ENCODE data around the gene FXYD3.

FXYD3 gene

DNA sequence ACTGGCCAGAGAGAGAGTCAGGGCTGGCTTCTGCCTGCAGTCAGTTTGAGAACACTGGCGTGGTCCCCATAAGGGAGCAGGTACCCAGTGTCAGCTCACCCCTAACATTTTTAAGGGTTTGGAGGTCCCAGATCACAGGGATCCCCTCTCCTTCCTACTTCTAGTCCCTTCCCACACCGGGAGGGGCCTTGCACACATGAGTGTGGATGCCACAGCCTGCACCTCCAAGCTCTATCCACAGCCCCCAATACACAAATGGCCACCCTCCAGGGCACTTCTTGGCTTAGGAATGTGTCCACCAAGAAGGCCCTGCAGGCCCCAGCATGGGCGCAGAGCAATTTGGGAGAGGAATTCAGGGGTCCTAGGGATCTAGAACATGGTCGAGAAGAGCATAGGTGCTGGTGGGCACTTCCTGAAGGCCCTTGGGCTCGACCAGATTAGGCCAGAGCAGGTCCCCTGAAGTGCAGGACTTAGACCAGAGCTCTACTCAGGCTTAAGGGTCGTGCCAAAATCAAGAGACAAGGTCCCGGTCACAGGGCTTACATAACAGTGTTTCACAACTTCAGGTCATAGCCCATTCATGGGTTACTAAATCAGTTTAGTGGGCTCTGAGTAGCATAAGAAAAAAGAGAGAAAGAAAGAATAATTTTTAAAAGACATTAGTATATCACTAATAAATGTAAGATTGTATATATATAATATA lies 54.9 kb downstream of the FXYD3 start:
- no peak overlapping the region for H3K4me3 ChIP-seq (ENCODE audit: low read depth in 1 of 2, low read length in 2 of 2)
- H3K4me1 ChIP-seq (ENCODE audit: control insufficient read depth in 1 of 2, insufficient read depth in 2 of 2, low read length in 2 of 2), result no peaks in the 10 kb centered on the region
- no peak overlapping the region for H3K27ac ChIP-seq (ENCODE audit: low read length)
- H3K27me3 ChIP-seq (ENCODE audit: low read depth, low read length), result no peaks in the 10 kb centered on the region
- peaks cover 5 to 18% of the 10 kb centered on the region in 2 donors for H3K36me3 ChIP-seq (ENCODE audit: control insufficient read depth in 1 of 2, insufficient read depth in 2 of 2, low read length in 2 of 2)
- peaks cover 7 to 11% of the 10 kb centered on the region in 2 donors for H3K9me3 ChIP-seq (ENCODE audit: control insufficient read depth in 1 of 2, low read length in 2 of 2)

DNA sequence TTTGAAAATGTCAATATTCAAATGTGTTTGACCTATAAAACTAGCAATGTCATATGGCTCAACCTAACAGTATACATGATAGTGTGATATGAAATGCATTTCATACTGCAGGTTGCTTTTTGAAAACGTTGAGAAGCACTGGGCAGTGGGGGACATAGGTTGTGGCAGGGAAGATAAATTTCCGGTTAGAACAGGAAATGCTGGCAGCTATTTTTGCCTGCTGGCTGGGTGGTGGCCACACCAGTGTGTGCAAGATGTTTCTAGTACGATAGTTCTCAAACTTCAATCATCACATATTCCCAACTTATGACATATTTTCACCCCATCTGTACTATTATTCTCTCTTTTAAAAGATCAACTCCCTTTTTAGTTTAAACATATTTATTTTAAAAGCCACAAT lies 56.1 kb downstream of the FXYD3 start:
- Histone ChIP-seq H3K36me3 (ENCODE audit: control insufficient read depth in 1 of 2, insufficient read depth in 2 of 2, low read length in 2 of 2) (peaks cover 0 to 5% of the 10 kb centered on the region in 2 donors), H3K27me3 (ENCODE audit: low read depth, low read length) (no peaks in the 10 kb centered on the region), H3K4me3 (ENCODE audit: low read depth in 1 of 2, low read length in 2 of 2) (no peak overlapping the region), H3K27ac (ENCODE audit: low read length) (no peak overlapping the region), H3K4me1 (ENCODE audit: control insufficient read depth in 1 of 2, insufficient read depth in 2 of 2, low read length in 2 of 2) (no peaks in the 10 kb centered on the region), H3K9me3 (ENCODE audit: control insufficient read depth in 1 of 2, low read length in 2 of 2) (peaks cover 0 to under 1% of the 10 kb centered on the region in 2 donors)
